ENCODE measurements around the gene RAD51B. TPM values are rescaled to one million over a fixed set of nuclear protein-coding genes. Genes with fewer than 3 reads are reported as not detected.

RAD51B gene
- total and polyA plus RNA-seq, 2 experiments from 2014 or later: 10.1 to 18.0 TPM

GRCh38 chr14:67963545-67963944 lies 144.0 kb downstream of the RAD51B start:
- Histone ChIP-seq H3K27me3 (no peaks in the 10 kb centered on the region), H3K4me2 (peak overlapping the region; percentile 65), H3K4me3 (no peak overlapping the region), H2AFZ (no peak overlapping the region), H3K4me1 (ENCODE audit: insufficient read depth) (peaks cover 48% of the 10 kb centered on the region), H4K20me1 (ENCODE audit: insufficient read depth, poor library complexity, severe bottlenecking) (no peaks in the 10 kb centered on the region), H3K36me3 (replicated peaks; ENCODE audit: insufficient read depth, low read depth) (no peaks in the 10 kb centered on the region), H3K79me2 (no peaks in the 10 kb centered on the region), H3K27ac (peak overlapping the region; percentile 84), H3K9me3 (ENCODE audit: low read depth) (no peaks in the 10 kb centered on the region), H3K9me2 (replicated peaks; ENCODE audit: insufficient read depth) (no peaks in the 10 kb centered on the region)
- TF ChIP-seq EZH2phosphoT487 (IDR thresholded peaks at IDR 0.05; ENCODE audit: low read depth, severe bottlenecking, unreplicated experiment) (no peak), CTCF (IDR thresholded peaks at IDR 0.05; ENCODE audit: poor library complexity) (no peak), EZH2 (IDR thresholded peaks at IDR 0.05; ENCODE audit: borderline replicate concordance) (no peak)
- 54% methylated on average over 2 of the region's 2 CpGs for WGBS (ENCODE audit: low lambda C conversion rate, missing lambda C conversion rate)
- no peak for DNase-seq (ENCODE audit: low spot score)

GRCh38 chr14:67963960-67964812 lies 144.6 kb downstream of the RAD51B start:
- no peaks in the 10 kb centered on the region for H3K79me2 ChIP-seq
- no peak overlapping the region for H2AFZ ChIP-seq
- H3K27ac ChIP-seq: peak overlapping the region; percentile 84
- no peak for TF ChIP-seq EZH2 (IDR thresholded peaks at IDR 0.05; ENCODE audit: borderline replicate concordance)
- no peak for TF ChIP-seq EZH2phosphoT487 (IDR thresholded peaks at IDR 0.05; ENCODE audit: low read depth, severe bottlenecking, unreplicated experiment)
- no peak for TF ChIP-seq CTCF (IDR thresholded peaks at IDR 0.05; ENCODE audit: poor library complexity)
- no peaks in the 10 kb centered on the region for H3K9me3 ChIP-seq (ENCODE audit: low read depth)
- H3K9me2 ChIP-seq (replicated peaks; ENCODE audit: insufficient read depth): no peaks in the 10 kb centered on the region
- H3K4me3 ChIP-seq: peak overlapping the region; percentile 3
- no peaks in the 10 kb centered on the region for H3K27me3 ChIP-seq
- H3K4me1 ChIP-seq (ENCODE audit: insufficient read depth): peaks cover 48% of the 10 kb centered on the region
- WGBS (ENCODE audit: low lambda C conversion rate, missing lambda C conversion rate): 41% methylated on average over 6 of the region's 6 CpGs
- no peaks in the 10 kb centered on the region for H3K36me3 ChIP-seq (replicated peaks; ENCODE audit: insufficient read depth, low read depth)
- H3K4me2 ChIP-seq: peak overlapping the region; percentile 65
- no peaks in the 10 kb centered on the region for H4K20me1 ChIP-seq (ENCODE audit: insufficient read depth, poor library complexity, severe bottlenecking)
- DNase-seq (ENCODE audit: low spot score): peak; percentile 44

GRCh38 chr14:67965696-67966095 lies 146.1 kb downstream of the RAD51B start:
- no peaks in the 10 kb centered on the region for H3K79me2 ChIP-seq
- H3K27ac ChIP-seq: peak overlapping the region; percentile 84
- H3K4me2 ChIP-seq: no peak overlapping the region
- TF ChIP-seq EZH2 (IDR thresholded peaks at IDR 0.05; ENCODE audit: borderline replicate concordance) (no peak), CTCF (IDR thresholded peaks at IDR 0.05; ENCODE audit: poor library complexity) (no peak), EZH2phosphoT487 (IDR thresholded peaks at IDR 0.05; ENCODE audit: low read depth, severe bottlenecking, unreplicated experiment) (no peak)
- no peak for DNase-seq (ENCODE audit: low spot score)
- no peaks in the 10 kb centered on the region for H3K27me3 ChIP-seq
- no peaks in the 10 kb centered on the region for H3K36me3 ChIP-seq (replicated peaks; ENCODE audit: insufficient read depth, low read depth)
- H3K9me3 ChIP-seq (ENCODE audit: low read depth): no peaks in the 10 kb centered on the region
- no peaks in the 10 kb centered on the region for H3K9me2 ChIP-seq (replicated peaks; ENCODE audit: insufficient read depth)
- H2AFZ ChIP-seq: no peak overlapping the region
- 43% methylated on average over 3 of the region's 3 CpGs for WGBS (ENCODE audit: low lambda C conversion rate, missing lambda C conversion rate)
- H4K20me1 ChIP-seq (ENCODE audit: insufficient read depth, poor library complexity, severe bottlenecking): no peaks in the 10 kb centered on the region
- no peak overlapping the region for H3K4me3 ChIP-seq
- H3K4me1 ChIP-seq (ENCODE audit: insufficient read depth): peaks cover 55% of the 10 kb centered on the region

Data from hepatocyte (in vitro differentiated cells).